K562 (cell line): ENCODE data around the gene MAN1A1. TPM values are rescaled to one million over a fixed set of nuclear protein-coding genes. Genes with fewer than 3 reads are reported as not detected.

ENCODE experiments used
- ATAC-seq: fragments of 200-7000 bp; cut with Tn5 transposase; 3 replicates; pipeline ENCODE4 v1.9.1; 2020; ENCODE audit warnings: moderate library complexity
- BruUV-seq: library from RNA; stranded (reverse); fragments of 400-500 nt; replicated peaks from 2 replicates; lab custom pipeline; 2021; lab: Mats Ljungman, UMichigan
- CTCF ChIA-PET: fragments of 300-600 bp; formaldehyde crosslinking; extraction: SDS; loops from one replicate; lab custom pipeline; 2021; ENCODE audit warnings: low intra/inter-chr PET ratio; lab: Yijun Ruan, JAX
- POLR2A ChIA-PET: fragments of 300-600, 350-650 bp; sonication (Branson Sonifier 250); formaldehyde crosslinking; extraction: SDS; loops from one replicate; lab custom pipeline; 2021; ENCODE audit warnings: antibody characterized with exemption, inconsistent platforms; lab: Yijun Ruan, JAX
- DNase-seq, 4 experiments: peaks; one replicate each; pipeline versions ENCODE4 v3.0.0 to v3.0.0-alpha.2; 2011 to 2018; ENCODE audit warnings: low spot score in 3 of 4, mixed read lengths in 3 of 4; ENCODE audit errors: extremely low read depth in 1 of 4
- FAIRE-seq: peaks from 2 replicates; lab custom pipeline; 2011; peaks lifted over from hg19 to GRCh38; lab: Jason Lieb, UNC
- H2AFZ ChIP-seq: 2 replicates; pipeline ENCODE4 v1.6.0; 2011; ENCODE audit warnings: low read depth, low read length, control low read depth, inconsistent platforms
- H3K27ac ChIP-seq: fragments of 200-600 bp; 3 replicates; pipeline ENCODE4 v1.8.0; 2011; ENCODE audit warnings: low read depth, mild to moderate bottlenecking, control low read depth, inconsistent platforms, low read length, moderate library complexity, mixed read lengths; ENCODE audit errors: extremely low read depth
- H3K27me3 ChIP-seq, 2 experiments: fragments of 300-600 bp in 1 of 2; 2 replicates in 1 of 2; 3 replicates in 1 of 2; pipeline versions ENCODE4 v1.6.0 to v1.8.0; 2011; ENCODE audit warnings: inconsistent platforms in 2 of 2, low read length in 2 of 2, mild to moderate bottlenecking in 1 of 2, mixed read lengths in 1 of 2, moderate library complexity in 1 of 2; ENCODE audit not compliant: control insufficient read depth in 2 of 2, insufficient read depth in 2 of 2
- H3K36me3 ChIP-seq: fragments of 300-600 bp; 3 replicates; pipeline ENCODE4 v1.8.0; 2011; ENCODE audit warnings: mild to moderate bottlenecking, low read length, inconsistent platforms; ENCODE audit not compliant: control insufficient read depth, insufficient read depth
- H3K4me1 ChIP-seq, 2 experiments: fragments of 200-600 bp in 1 of 2; replicated peaks in 1 of 2; 2 replicates in 1 of 2; 3 replicates in 1 of 2; pipeline versions ENCODE4 v1.5.1 to v1.8.0; 2011; ENCODE audit warnings: inconsistent platforms in 2 of 2, low read length in 2 of 2, mild to moderate bottlenecking in 1 of 2, mixed read lengths in 1 of 2, moderate library complexity in 1 of 2; ENCODE audit not compliant: control insufficient read depth in 2 of 2, insufficient read depth in 2 of 2
- H3K4me2 ChIP-seq: 2 replicates; pipeline ENCODE4 v1.6.1; 2011; ENCODE audit warnings: low read length, control low read depth, inconsistent platforms, mixed read lengths; ENCODE audit not compliant: insufficient read depth
- H3K4me3 ChIP-seq: fragments of 200-600 bp; sonication (generic), shearing (Covaris generic); 2 replicates; pipeline ENCODE4 v1.5.1; 2016; ENCODE audit warnings: control low read depth, inconsistent platforms
- H3K79me2 ChIP-seq: fragments of 200-600 bp; 3 replicates; pipeline ENCODE4 v1.8.0; 2011; ENCODE audit warnings: low read length, inconsistent platforms; ENCODE audit not compliant: control insufficient read depth, insufficient read depth
- H3K9ac ChIP-seq, 2 experiments: 2 replicates each; pipeline versions ENCODE4 v1.6.0 to v1.6.1; 2011; ENCODE audit warnings: low read depth in 2 of 2, low read length in 2 of 2, control low read depth in 1 of 2, inconsistent platforms in 1 of 2, mild to moderate bottlenecking in 1 of 2, mixed read lengths in 1 of 2; ENCODE audit not compliant: insufficient read depth in 1 of 2
- H3K9me1 ChIP-seq: one replicate; pipeline ENCODE4 v1.6.0; 2011; ENCODE audit warnings: inconsistent platforms, mild to moderate bottlenecking, low read length, moderate library complexity; ENCODE audit not compliant: control insufficient read depth, insufficient read depth
- H3K9me3 ChIP-seq: replicated peaks from 2 replicates; pipeline ENCODE4 v1.5.1; 2011; ENCODE audit warnings: low read depth, low read length, inconsistent platforms; ENCODE audit not compliant: control insufficient read depth, insufficient read depth
- H4K20me1 ChIP-seq: replicated peaks from 2 replicates; pipeline ENCODE4 v1.6.1; 2011; ENCODE audit warnings: low read length, inconsistent platforms, mixed read lengths; ENCODE audit not compliant: control insufficient read depth, insufficient read depth
- ARID2 ChIP-seq: fragments of 450-650 bp; IDR thresholded peaks from 2 replicates; pipeline ENCODE4 v1.6.1; 2017; ENCODE audit warnings: antibody characterized with exemption, mild to moderate bottlenecking
- MTF1 ChIP-seq: fragments of 250-450 bp; sonication (Bioruptor Pico); IDR thresholded peaks from 2 replicates; pipeline ENCODE4 v1.9.0; 2021; ENCODE audit warnings: moderate library complexity, mild to moderate bottlenecking, inconsistent platforms, borderline replicate concordance
- PML ChIP-seq: IDR thresholded peaks from 2 replicates; pipeline ENCODE4 v1.6.1; 2012; ENCODE audit warnings: low read length, inconsistent platforms
- RBBP5 ChIP-seq: fragments of 200-600 bp; sonication (generic); IDR thresholded peaks from 2 replicates; pipeline ENCODE4 v1.6.1; 2012; ENCODE audit warnings: borderline replicate concordance, mild to moderate bottlenecking, low read length, control low read depth, inconsistent platforms; ENCODE audit not compliant: insufficient read depth, poor library complexity, severe bottlenecking
- WGBS: fragments of 100-300 bp; shearing (Covaris generic); methylation state at CpG from one replicate; pipeline ENCODE4 v1.1.6; 2016; ENCODE audit warnings: low coverage, mixed read lengths; ENCODE audit not compliant: insufficient coverage; ENCODE audit errors: missing lambda C conversion rate; 5-methylcytosine and 5-hydroxymethylcytosine counted together
- in situ Hi-C: fragments of 300-500 bp; cut with MboI; formaldehyde crosslinking; loops from 4 replicates; pipeline ENCODE4 v1.15.0; 2018; ENCODE audit warnings: inconsistent platforms, mixed read lengths
- intact Hi-C: fragments of 100-400 bp; cut with micrococcal nuclease; formaldehyde crosslinking; loops from 2 replicates; pipeline ENCODE4 v1.14.2; 2022
- polyA plus RNA-seq, 8 experiments: library from polyadenylated mRNA; depleted of rRNA in 4 of 8; stranded (reverse) in 5 of 8; unstranded in 3 of 8; fragments of >200 nt; fragmentation: Nextera tagmentation in 2 of 8; fragmentation: Illumina TruSeq in 1 of 8; extraction: Ambion mirVana in 2 of 8; extraction: Trizol in 1 of 8; gene quantifications; 2 replicates each; pipeline versions ENCODE4 v1.2.1 to v1.2.3, GENCODE V29; 2011 to 2014; ENCODE audit warnings: inconsistent platforms in 1 of 8, missing spikeins in 1 of 8
- total RNA-seq, 7 experiments: library from RNA; depleted of rRNA in 6 of 7; stranded (reverse); fragments of >200 nt in 6 of 7; fragmentation: Illumina TruSeq in 2 of 7; extraction: Trizol in 2 of 7; gene quantifications; 2 replicates each; pipeline versions ENCODE4 v1.2.1 to v1.2.3, GENCODE V29; 2011 to 2021; ENCODE audit warnings: low replicate concordance in 1 of 7
- TF ChIP-seq, protein P1 (sequence below), 3 experiments: fragments of 200-800 bp in 1 of 3; sonication (Bioruptor generic) in 1 of 3; sonication (generic) in 1 of 3; formaldehyde crosslinking in 1 of 3; IDR thresholded peaks; 2 replicates each; pipeline versions ENCODE4 v1.6.1 to v1.8.0; 2016 to 2022; ENCODE audit warnings: mild to moderate bottlenecking in 2 of 3, missing compliant biosample characterization in 2 of 3, missing genetic modification characterization in 2 of 3, missing genetic modification reagents in 1 of 3
- TF ChIP-seq, protein P2 (sequence below): sonication (generic); IDR thresholded peaks from 2 replicates; pipeline ENCODE4 v1.6.1; 2016
- TF ChIP-seq, protein P3 (sequence below): fragments of 450-650 bp; IDR thresholded peaks from 2 replicates; pipeline ENCODE4 v1.6.1; 2017; ENCODE audit warnings: antibody characterized with exemption, mild to moderate bottlenecking

Gene MAN1A1
- total and polyA plus RNA-seq, 9 of the 15 experiments (the other 6 are each of a cell fraction or from before 2014, with no cell fraction given) = 24.5 to 78.4 (median 59.7) TPM

DNA sequence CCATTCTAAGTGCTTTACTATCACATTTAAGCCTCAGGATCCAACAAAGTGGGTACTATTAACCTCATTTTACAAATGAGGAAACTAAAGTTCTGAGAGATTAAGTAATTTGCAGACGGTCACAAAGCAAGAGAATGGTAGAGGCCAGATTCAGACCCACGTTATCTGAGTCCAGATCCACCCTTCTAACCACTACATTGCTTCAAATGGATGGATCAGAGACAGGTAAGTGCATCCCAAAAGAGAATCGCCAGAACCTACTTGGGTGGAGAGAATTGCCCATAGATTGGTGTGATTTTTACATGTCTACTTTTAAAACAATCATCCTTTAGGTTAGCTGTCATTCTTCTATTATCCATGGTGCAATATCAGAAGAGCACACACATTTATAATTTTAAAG, 7.1 kb downstream of the MAN1A1 start (continued):
- TF ChIP-seq, protein P1, sequence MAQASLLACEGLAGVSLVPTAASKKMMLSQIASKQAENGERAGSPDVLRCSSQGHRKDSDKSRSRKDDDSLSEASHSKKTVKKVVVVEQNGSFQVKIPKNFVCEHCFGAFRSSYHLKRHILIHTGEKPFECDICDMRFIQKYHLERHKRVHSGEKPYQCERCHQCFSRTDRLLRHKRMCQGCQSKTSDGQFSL (CRISPR knock-in tag; IDR thresholded peaks at IDR 0.05) = no peak
- TF ChIP-seq, protein P1 (tag; IDR thresholded peaks at IDR 0.05) = no peak
- peak; percentile 19; the same call in 1 of the 2 replicates for TF ChIP-seq PML

DNA sequence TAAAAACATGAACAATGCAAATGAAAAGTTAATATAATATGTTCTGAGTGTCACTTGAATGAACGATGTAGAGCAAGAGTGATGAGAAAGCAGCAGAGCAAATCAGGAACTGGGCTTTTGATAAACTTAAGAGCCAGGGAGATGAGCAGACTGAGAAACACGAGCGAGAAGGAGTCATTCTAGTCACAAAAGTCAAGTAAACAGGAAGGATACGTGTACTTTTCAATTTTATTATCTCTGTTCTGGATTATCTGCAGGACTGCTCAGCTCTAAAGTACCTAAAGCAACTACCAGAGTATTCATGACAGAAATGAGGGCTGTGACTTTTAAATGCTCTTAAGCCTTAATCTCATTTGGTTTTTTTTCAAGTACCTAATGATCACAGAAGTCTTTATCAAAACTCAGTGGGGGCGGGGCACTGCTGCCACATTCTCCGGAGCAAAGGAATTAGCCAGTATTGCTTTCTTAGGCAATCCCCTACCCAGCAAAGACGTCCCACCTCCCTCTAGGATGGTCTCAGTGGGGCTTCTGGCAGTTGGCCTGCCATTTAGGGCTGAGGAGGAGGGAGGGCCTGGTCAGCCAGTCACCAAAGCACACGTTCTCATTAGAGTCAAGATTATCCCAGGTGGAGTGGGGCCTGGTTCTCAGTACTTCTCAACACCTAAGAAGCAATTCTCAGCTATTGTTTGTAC, 8.6 kb downstream of the MAN1A1 start:
- peaks cover 99% of the 10 kb centered on the region for H3K79me2 ChIP-seq
- intact Hi-C loops = loop anchor here (5.0 kb wide), 1 partner anchor 374 kb away; no protein-coding TSS in a partner anchor
- in situ Hi-C loops = no loop called here
- POLR2A ChIA-PET = interaction anchor here (0.6 to 0.7 kb wide), 2 partner anchors 192 to 1179 kb away, joined by 3 read pairs; no protein-coding TSS in a partner anchor
- H2AFZ ChIP-seq = no peak overlapping the region; the same call in 1 of the 2 replicates
- no peaks in the 10 kb centered on the region for H3K9me1 ChIP-seq
- peaks cover 28% of the 10 kb centered on the region for H4K20me1 ChIP-seq
- H3K36me3 ChIP-seq = peaks cover 97% of the 10 kb centered on the region
- H3K4me3 ChIP-seq = peak overlapping the region; percentile 6
- H3K4me2 ChIP-seq = peak overlapping the region; percentile 77
- WGBS = 9% methylated on average over 8 of the region's 8 CpGs
- BruUV-seq = no TSS peak
- CTCF ChIA-PET = no interaction called here
- peak overlapping the region; percentile 53 for H3K27ac ChIP-seq
- H3K9me3 ChIP-seq = no peaks in the 10 kb centered on the region
- ATAC-seq = peak; percentile 11
- no peaks in the 10 kb centered on the region for H3K27me3 ChIP-seq
- FAIRE-seq = peak; percentile 23
- peak overlapping the region; percentile 40 to 82; a peak in 3 of 4 replicates for H3K9ac ChIP-seq
- H3K4me1 ChIP-seq = peaks cover 5 to 58% of the 10 kb centered on the region in 2 experiments; a peak in 4 of 5 replicates
- DNase-seq = peak in 1 of 4 experiments; percentile 25
- TF ChIP-seq RBBP5 (peak; percentile 30), MTF1 (CRISPR knock-in tag) (0 out of 2 replicates have a peak, but pooled peaks have one; percentile 18), ARID2 (no peak)
- TF ChIP-seq, protein P2, sequence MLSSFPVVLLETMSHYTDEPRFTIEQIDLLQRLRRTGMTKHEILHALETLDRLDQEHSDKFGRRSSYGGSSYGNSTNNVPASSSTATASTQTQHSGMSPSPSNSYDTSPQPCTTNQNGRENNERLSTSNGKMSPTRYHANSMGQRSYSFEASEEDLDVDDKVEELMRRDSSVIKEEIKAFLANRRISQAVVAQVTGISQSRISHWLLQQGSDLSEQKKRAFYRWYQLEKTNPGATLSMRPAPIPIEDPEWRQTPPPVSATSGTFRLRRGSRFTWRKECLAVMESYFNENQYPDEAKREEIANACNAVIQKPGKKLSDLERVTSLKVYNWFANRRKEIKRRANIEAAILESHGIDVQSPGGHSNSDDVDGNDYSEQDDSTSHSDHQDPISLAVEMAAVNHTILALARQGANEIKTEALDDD = peak; percentile 47; the same call in 1 of the 2 replicates
- TF ChIP-seq, protein P3, sequence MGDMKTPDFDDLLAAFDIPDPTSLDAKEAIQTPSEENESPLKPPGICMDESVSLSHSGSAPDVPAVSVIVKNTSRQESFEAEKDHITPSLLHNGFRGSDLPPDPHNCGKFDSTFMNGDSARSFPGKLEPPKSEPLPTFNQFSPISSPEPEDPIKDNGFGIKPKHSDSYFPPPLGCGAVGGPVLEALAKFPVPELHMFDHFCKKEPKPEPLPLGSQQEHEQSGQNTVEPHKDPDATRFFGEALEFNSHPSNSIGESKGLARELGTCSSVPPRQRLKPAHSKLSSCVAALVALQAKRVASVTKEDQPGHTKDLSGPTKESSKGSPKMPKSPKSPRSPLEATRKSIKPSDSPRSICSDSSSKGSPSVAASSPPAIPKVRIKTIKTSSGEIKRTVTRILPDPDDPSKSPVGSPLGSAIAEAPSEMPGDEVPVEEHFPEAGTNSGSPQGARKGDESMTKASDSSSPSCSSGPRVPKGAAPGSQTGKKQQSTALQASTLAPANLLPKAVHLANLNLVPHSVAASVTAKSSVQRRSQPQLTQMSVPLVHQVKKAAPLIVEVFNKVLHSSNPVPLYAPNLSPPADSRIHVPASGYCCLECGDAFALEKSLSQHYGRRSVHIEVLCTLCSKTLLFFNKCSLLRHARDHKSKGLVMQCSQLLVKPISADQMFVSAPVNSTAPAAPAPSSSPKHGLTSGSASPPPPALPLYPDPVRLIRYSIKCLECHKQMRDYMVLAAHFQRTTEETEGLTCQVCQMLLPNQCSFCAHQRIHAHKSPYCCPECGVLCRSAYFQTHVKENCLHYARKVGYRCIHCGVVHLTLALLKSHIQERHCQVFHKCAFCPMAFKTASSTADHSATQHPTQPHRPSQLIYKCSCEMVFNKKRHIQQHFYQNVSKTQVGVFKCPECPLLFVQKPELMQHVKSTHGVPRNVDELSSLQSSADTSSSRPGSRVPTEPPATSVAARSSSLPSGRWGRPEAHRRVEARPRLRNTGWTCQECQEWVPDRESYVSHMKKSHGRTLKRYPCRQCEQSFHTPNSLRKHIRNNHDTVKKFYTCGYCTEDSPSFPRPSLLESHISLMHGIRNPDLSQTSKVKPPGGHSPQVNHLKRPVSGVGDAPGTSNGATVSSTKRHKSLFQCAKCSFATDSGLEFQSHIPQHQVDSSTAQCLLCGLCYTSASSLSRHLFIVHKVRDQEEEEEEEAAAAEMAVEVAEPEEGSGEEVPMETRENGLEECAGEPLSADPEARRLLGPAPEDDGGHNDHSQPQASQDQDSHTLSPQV = 0 out of 2 replicates have a peak, but pooled peaks have one; percentile 8
